22Rv1 (cell line): ENCODE data around the gene OR52J3.
"Not testable (repeated sequence)": the region's sequence is repeated elsewhere in the genome, so short reads cannot be mapped to it uniquely, and the experiment has no call there.

Experiments
- H3K27ac ChIP-seq: fragments of 450-650 bp; 2 replicates; pipeline ENCODE4 v1.5.1; 2017
- CTCF ChIP-seq: fragments of 450-650 bp; IDR thresholded peaks from 2 replicates; pipeline ENCODE4 v1.5.1; 2017; ENCODE audit warnings: mild to moderate bottlenecking
- ZFX ChIP-seq: fragments of 450-650 bp; IDR thresholded peaks from 2 replicates; pipeline ENCODE4 v1.6.1; 2017; ENCODE audit warnings: antibody characterized with exemption, borderline replicate concordance

OR52J3 gene

GRCh38 chr11:5037926-5038325 is 8.4 kb upstream of the OR52J3 start:
- no peak overlapping the region for H3K27ac ChIP-seq
- TF ChIP-seq CTCF (no peak), ZFX (no peak)

DNA sequence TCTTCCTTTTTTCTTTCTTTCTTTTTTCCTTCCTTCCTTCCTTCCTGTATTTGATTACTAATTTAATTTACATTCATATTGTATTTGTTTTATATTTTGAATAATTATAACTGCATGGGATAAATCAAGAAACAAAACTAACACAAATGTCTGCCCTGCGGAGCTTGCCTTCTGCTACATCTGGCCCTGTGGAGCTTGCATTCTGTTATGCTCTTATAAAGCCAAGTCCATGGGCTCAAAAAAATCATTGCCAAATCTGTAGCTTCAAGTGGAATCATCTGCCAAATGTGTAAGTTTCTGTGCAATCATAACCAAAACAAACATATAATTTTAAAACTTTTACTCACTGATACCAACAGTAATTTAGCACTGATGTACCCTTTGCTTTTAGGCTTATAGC is 8.0 kb upstream of the OR52J3 start:
- H3K27ac ChIP-seq, result no peak overlapping the region
- TF ChIP-seq CTCF (no peak), ZFX (no peak)

- H3K27ac ChIP-seq, result no peak overlapping the region
- TF ChIP-seq ZFX, result no peak
- TF ChIP-seq CTCF, result no peak
Observed at GRCh38 chr11:5040876-5041275, 5.5 kb upstream of the OR52J3 start.

- no peak overlapping the region for H3K27ac ChIP-seq
- TF ChIP-seq CTCF (no peak), ZFX (no peak)
Observed at GRCh38 chr11:5042091-5042490, 4.2 kb upstream of the OR52J3 start.

- TF ChIP-seq CTCF, result no peak
- no peak for TF ChIP-seq ZFX
- no peak overlapping the region for H3K27ac ChIP-seq
Observed at GRCh38 chr11:5043380-5043779, 2.9 kb upstream of the OR52J3 start.

DNA sequence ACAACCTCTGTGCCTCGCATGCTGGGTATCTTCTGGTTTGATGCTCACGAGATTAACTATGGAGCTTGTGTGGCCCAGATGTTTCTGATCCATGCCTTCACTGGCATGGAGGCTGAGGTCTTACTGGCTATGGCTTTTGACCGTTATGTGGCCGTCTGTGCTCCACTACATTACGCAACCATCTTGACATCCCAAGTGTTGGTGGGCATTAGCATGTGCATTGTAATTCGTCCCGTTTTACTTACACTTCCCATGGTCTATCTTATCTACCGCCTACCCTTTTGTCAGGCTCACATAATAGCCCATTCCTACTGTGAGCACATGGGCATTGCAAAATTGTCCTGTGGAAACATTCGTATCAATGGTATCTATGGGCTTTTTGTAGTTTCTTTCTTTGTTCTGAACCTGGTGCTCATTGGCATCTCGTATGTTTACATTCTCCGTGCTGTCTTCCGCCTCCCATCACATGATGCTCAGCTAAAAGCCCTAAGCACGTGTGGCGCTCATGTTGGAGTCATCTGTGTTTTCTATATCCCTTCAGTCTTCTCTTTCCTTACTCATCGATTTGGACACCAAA is 516 bp downstream of the OR52J3 start:
- TF ChIP-seq CTCF, result no peak
- TF ChIP-seq ZFX, result no peak
- no peak overlapping the region for H3K27ac ChIP-seq

GRCh38 chr11:5058679-5059078 is 12.4 kb downstream of the OR52J3 start:
- H3K27ac ChIP-seq, result not testable (repeated sequence)

DNA sequence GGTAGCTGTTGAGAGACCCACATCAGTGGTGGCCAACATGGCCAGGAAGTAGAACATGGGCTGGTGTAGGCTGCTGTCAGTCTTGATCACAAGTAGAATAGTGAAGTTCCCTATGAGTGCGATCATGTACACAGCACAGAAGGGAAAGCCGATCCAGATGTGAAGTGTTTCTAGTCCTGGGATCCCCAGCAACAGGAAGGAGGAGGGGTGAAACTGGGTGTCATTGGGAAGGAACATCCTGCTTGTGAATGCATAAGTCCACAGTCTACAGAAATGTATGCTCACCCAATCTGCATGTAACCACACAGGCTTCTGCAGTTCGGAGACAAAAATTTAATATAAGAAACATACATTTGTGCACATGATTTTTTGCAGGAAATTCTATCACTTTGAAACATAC is 13.1 kb downstream of the OR52J3 start, which contains the start of gene OR52E2:
TSS of gene OR52E2 (minus strand) at position 237 of the 400 bp plus-strand sequence. CDS start at position 237, 0 bp downstream.
- no peak for TF ChIP-seq CTCF
- TF ChIP-seq ZFX, result no peak
- no peak within 1 kb of the TSS for H3K27ac ChIP-seq
